Smooth muscle cell (in vitro differentiated cells): ENCODE results near the gene GAK. TPM values are rescaled to one million over a fixed set of nuclear protein-coding genes. Genes with fewer than 3 reads are reported as not detected.

Experiments used
- DNase-seq: peaks from one replicate; lab custom pipeline; 2025; ENCODE audit not compliant: unreplicated experiment; lab: John Stamatoyannopoulos, UW
- H2AFZ ChIP-seq: fragments of 200-600 bp; sonication (generic); 2 replicates; pipeline ENCODE4 v1.6.0; 2016; ENCODE audit warnings: antibody characterized with exemption, low read depth, mild to moderate bottlenecking
- H3F3A ChIP-seq: fragments of 200-600 bp; sonication (generic); 2 replicates; pipeline ENCODE4 v1.6.0; 2017; ENCODE audit warnings: antibody characterized with exemption, low read depth
- H3K27ac ChIP-seq: fragments of 200-600 bp; sonication (generic); 2 replicates; pipeline ENCODE4 v1.5.1; 2016; ENCODE audit warnings: low read depth, mild to moderate bottlenecking
- H3K27me3 ChIP-seq: fragments of 200-600 bp; sonication (generic); 2 replicates; pipeline ENCODE4 v1.6.1; 2016; ENCODE audit warnings: low read depth, mild to moderate bottlenecking
- H3K36me3 ChIP-seq: fragments of 200-600 bp; sonication (generic); 2 replicates; pipeline ENCODE4 v1.5.1; 2016; ENCODE audit warnings: low read depth
- H3K4me1 ChIP-seq: fragments of 200-600 bp; sonication (generic); 2 replicates; pipeline ENCODE4 v1.5.1; 2016; ENCODE audit warnings: low read depth
- H3K4me2 ChIP-seq: fragments of 200-600 bp; sonication (generic); 2 replicates; pipeline ENCODE4 v1.6.0; 2016; ENCODE audit warnings: mild to moderate bottlenecking
- H3K4me3 ChIP-seq: fragments of 200-600 bp; sonication (generic); 2 replicates; pipeline ENCODE4 v1.5.1; 2016; ENCODE audit warnings: mild to moderate bottlenecking
- H3K79me2 ChIP-seq: fragments of 200-600 bp; sonication (generic); 2 replicates; pipeline ENCODE4 v1.6.0; 2016; ENCODE audit warnings: low read depth, mild to moderate bottlenecking
- H3K9ac ChIP-seq: fragments of 200-600 bp; sonication (generic); 2 replicates; pipeline ENCODE4 v1.6.0; 2016; ENCODE audit warnings: low read depth
- H3K9me3 ChIP-seq: fragments of 200-600 bp; sonication (generic); replicated peaks from 2 replicates; pipeline ENCODE4 v1.5.1; 2016; ENCODE audit warnings: low read depth
- H4K20me1 ChIP-seq: fragments of 200-600 bp; sonication (generic); 2 replicates; pipeline ENCODE4 v1.6.0; 2016; ENCODE audit warnings: low read depth
- WGBS: methylation state at CpG from one replicate; pipeline ENCODE4 v1.1.7; 2016; ENCODE audit warnings: low lambda C conversion rate; 5-methylcytosine and 5-hydroxymethylcytosine counted together
- polyA plus RNA-seq: library from polyadenylated mRNA; unstranded; fragments of >200 nt; fragmentation: Nextera tagmentation; extraction: Ambion mirVana; gene quantifications from 2 replicates; pipeline ENCODE4 v1.2.1, GENCODE V29; 2016
- total RNA-seq: library from RNA; depleted of rRNA; stranded (reverse); fragments of >200 nt; gene quantifications from 2 replicates; pipeline ENCODE4 v1.2.3, GENCODE V29; 2014
- TF ChIP-seq, protein P1 (sequence below): fragments of 200-600 bp; sonication (generic); IDR thresholded peaks from 2 replicates; pipeline ENCODE4 v1.5.1; 2017; ENCODE audit warnings: borderline replicate concordance, mild to moderate bottlenecking, antibody characterized with exemption; ENCODE audit not compliant: insufficient read depth, poor library complexity, severe bottlenecking

The GAK gene
- total and polyA plus RNA-seq, 2 experiments from 2014 or later: 56.2 to 85.4 TPM

- DNase-seq: no peak
- Histone ChIP-seq H3K27ac (no peak overlapping the region), H3K4me2 (no peak overlapping the region), H2AFZ (no peak overlapping the region), H3K27me3 (no peaks in the 10 kb centered on the region), H3K9me3 (no peaks in the 10 kb centered on the region), H3K79me2 (no peaks in the 10 kb centered on the region), H3F3A (no peaks in the 10 kb centered on the region), H4K20me1 (peaks cover 81% of the 10 kb centered on the region), H3K4me1 (no peaks in the 10 kb centered on the region), H3K36me3 (no peaks in the 10 kb centered on the region), H3K9ac (no peak overlapping the region), H3K4me3 (no peak overlapping the region)
- TF ChIP-seq, protein P1, sequence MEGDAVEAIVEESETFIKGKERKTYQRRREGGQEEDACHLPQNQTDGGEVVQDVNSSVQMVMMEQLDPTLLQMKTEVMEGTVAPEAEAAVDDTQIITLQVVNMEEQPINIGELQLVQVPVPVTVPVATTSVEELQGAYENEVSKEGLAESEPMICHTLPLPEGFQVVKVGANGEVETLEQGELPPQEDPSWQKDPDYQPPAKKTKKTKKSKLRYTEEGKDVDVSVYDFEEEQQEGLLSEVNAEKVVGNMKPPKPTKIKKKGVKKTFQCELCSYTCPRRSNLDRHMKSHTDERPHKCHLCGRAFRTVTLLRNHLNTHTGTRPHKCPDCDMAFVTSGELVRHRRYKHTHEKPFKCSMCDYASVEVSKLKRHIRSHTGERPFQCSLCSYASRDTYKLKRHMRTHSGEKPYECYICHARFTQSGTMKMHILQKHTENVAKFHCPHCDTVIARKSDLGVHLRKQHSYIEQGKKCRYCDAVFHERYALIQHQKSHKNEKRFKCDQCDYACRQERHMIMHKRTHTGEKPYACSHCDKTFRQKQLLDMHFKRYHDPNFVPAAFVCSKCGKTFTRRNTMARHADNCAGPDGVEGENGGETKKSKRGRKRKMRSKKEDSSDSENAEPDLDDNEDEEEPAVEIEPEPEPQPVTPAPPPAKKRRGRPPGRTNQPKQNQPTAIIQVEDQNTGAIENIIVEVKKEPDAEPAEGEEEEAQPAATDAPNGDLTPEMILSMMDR: no peak
- WGBS: 98% methylated on average over 20 of the region's 20 CpGs
These were observed 25.6 kb downstream of the GAK start for GRCh38 chr4:906339-907102.

DNA sequence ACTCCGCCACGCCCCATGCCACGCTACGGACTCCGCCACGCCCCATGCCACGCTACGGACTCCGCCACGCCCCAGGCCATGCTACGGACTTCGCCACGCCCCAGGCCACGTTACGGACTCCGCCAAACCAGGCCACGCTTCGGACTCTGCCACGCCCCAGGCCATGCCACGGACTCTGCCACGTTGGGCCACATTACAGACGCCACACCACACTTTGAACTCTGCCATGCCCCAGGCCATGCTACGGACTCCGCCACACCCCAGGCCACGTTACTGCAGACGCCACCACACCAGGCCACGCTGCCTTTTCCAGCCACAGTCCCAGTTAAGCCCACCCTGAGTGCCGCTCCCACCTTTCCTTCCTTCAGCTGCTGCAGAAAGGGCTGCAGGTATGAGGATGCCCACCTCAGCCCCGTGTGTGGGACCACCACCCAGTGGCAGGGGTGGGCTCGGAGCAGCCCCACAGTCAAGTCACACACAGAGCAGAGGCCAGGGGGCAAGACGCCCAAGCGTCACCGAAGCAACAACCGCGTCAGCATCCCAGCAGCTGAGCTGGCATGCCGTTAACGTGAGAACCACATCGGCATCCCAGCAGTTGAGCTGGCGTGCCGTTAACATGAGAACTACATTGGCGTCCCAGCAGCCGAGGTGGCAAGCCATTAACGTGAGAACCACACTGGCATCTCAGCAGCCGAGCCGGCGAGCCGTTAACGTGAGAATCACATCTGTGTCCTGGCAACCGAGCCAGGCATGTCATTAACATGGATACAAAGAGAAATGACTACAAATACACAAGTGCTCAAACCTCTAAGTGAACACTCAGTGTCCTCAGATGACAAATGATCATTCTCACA is 26.4 kb downstream of the GAK start:
- H3K79me2 ChIP-seq: no peaks in the 10 kb centered on the region

GRCh38 chr4:903066-904046 is 28.8 kb downstream of the GAK start:
- Histone ChIP-seq H4K20me1 (peaks cover 83% of the 10 kb centered on the region), H3K36me3 (no peaks in the 10 kb centered on the region), H3K27me3 (no peaks in the 10 kb centered on the region), H3K4me2 (no peak overlapping the region), H3K27ac (no peak overlapping the region), H3K9ac (no peak overlapping the region), H3K9me3 (no peaks in the 10 kb centered on the region), H2AFZ (no peak overlapping the region), H3K4me1 (no peaks in the 10 kb centered on the region), H3K4me3 (no peak overlapping the region), H3F3A (no peaks in the 10 kb centered on the region), H3K79me2 (no peaks in the 10 kb centered on the region)
- WGBS: 95% methylated on average over 36 of the region's 42 CpGs
- no peak for DNase-seq
- TF ChIP-seq, protein P1: no peak

More for the DNA sequence above, 26.4 kb downstream of the GAK start:
- H3K9ac ChIP-seq: no peak overlapping the region
- H3K4me1 ChIP-seq: no peaks in the 10 kb centered on the region
- H3K4me2 ChIP-seq: no peak overlapping the region
- H3K9me3 ChIP-seq: no peaks in the 10 kb centered on the region
- H3K27me3 ChIP-seq: no peaks in the 10 kb centered on the region
- H4K20me1 ChIP-seq: peaks cover 83% of the 10 kb centered on the region
- TF ChIP-seq, protein P1: no peak
- DNase-seq: no peak
- no peak overlapping the region for H3K27ac ChIP-seq
- H2AFZ ChIP-seq: no peak overlapping the region
- no peak overlapping the region for H3K4me3 ChIP-seq
- WGBS: 99% methylated on average over 49 of the region's 49 CpGs
- H3F3A ChIP-seq: no peaks in the 10 kb centered on the region
- H3K36me3 ChIP-seq: no peaks in the 10 kb centered on the region
